GM18499 (cell line): Measurements from ENCODE around the gene SCMH1.
A peak's percentile ranks its signal among the peaks of the same experiment; 100 is the strongest.

Experiments
- ATAC-seq: cut with Tn5 transposase; IDR thresholded peaks from one replicate; pipeline ENCODE4 v1.9.1; 2021; ENCODE audit warnings: moderate number of reproducible peaks; ENCODE audit not compliant: insufficient read depth, unreplicated experiment

SCMH1 gene

GRCh38 chr1:41015897-41016470 lies 226.1 kb downstream of the SCMH1 start:
- no peak for ATAC-seq

DNA sequence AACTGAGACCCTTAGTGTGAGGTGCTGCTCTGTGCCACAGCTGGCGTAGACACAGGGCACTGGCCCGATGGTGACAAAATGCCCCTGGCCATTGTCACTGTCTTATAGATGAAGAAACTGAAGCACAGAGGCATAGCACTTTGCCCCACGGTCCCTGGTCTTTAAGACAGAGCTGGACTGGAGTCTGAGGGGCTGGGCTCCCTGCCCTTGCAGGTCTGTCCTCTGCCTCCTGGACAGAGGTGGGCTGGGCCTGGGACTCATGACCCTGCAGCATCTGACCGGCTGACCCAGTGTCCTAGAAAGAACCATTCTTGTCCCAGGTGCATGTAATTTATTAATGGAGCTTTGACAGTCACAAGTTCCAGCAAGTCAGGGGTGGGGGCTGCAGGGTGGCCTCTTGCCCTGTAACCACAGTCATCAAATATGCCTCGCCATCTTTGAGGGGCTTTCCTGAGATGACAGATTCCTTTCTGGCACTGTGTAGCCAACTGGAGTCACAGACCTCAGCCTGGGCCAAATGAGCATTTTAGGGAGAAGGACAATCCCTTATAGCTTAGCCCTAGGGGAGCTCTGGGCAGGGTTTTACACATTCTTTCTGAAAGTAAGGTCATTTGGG lies 226.7 kb downstream of the SCMH1 start:
- no peak for ATAC-seq

DNA sequence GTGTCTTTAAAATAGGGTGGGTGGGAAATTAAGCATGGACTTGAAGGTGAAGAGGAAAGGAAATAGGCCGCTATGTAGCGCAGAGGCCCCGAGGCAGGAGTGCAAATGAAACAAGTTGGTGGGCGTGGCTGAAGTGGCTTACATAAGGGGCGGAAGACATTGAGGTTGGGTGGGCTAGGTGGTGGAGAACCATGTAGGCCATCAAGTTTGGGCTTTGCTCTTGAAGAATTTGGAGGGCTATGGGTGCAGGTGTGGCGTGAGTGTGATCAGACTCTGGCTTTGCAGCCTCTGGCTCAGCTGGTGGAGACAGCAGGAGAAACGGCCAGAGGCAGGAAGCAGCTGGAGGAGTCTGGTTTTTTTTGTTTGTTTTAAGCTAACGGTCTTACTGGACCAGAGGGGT lies 227.2 kb downstream of the SCMH1 start:
- no peak for ATAC-seq

DNA sequence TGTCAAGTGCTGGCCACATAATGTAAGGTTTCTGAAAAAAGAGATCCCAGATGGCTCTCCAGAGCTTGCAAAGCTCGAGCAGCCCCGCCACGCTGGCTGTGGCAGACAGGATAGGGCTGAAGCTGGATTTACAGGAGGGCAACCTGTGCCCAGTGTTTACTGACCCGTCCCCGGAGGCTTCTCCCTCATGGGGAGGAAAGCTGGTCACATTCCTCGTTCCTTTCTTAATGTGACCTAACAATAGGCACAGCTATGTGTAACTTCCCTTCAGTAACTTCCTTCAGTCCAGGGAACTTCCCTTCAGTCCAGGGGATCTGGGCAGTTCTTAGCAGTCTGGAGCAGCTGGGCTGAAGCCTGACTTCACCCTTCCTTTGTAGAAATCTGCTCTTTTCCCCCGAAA lies 228.3 kb downstream of the SCMH1 start:
- ATAC-seq, result no peak

GRCh38 chr1:41013024-41013423 lies 229.1 kb downstream of the SCMH1 start:
- ATAC-seq, result no peak

DNA sequence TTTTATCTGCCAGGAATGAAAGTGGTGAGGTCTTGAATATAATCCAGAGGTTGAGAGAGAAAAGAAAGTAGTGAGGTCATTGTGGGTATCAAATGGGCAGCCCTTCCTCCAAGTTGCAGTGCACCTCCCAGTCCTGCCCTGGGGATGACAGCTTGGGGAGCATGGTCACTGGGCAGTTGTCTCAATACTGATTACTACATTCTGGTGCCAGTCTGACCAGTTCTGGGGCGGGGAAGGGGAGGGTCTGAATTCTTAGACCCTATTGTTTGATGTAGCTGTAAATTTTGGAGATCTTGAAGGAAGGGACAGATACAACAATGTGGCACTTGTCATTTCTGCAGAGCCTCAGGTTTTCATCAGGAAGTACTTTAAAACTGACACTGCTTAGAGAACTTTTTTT lies 231.8 kb downstream of the SCMH1 start:
- no peak for ATAC-seq

GRCh38 chr1:41009466-41009865 lies 232.6 kb downstream of the SCMH1 start:
- no peak for ATAC-seq

- ATAC-seq, result no peak
Observed at GRCh38 chr1:41006942-41007865, 234.9 kb downstream of the SCMH1 start.

DNA sequence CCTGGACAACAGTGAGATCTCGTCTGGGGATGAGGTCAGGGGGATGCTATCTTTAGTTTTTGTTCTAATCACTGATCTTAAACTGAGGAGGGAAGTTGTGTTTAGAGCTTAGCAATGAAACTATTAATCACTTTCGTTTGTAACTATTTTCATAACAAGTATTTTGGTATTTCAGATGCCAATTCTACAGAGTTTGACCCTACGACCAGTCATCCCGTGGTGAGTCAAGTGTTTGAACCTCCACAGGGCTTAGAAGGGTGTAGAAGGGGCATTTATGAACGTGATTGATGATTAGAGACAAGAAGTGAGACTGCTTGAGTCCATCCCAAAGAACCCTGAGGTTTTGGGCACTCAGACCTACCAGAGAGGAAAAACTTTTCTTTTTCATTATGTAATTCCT lies 236.2 kb downstream of the SCMH1 start:
- ATAC-seq, result no peak

- peak; percentile 91 for ATAC-seq
Observed at GRCh38 chr1:41003640-41004220, 238.4 kb downstream of the SCMH1 start.

- no peak for ATAC-seq
Observed at GRCh38 chr1:41003127-41003639, 238.9 kb downstream of the SCMH1 start.

GRCh38 chr1:40998668-40999067 lies 243.4 kb downstream of the SCMH1 start:
- no peak for ATAC-seq

- no peak for ATAC-seq
Observed at GRCh38 chr1:40997096-40997495, 245.0 kb downstream of the SCMH1 start.

DNA sequence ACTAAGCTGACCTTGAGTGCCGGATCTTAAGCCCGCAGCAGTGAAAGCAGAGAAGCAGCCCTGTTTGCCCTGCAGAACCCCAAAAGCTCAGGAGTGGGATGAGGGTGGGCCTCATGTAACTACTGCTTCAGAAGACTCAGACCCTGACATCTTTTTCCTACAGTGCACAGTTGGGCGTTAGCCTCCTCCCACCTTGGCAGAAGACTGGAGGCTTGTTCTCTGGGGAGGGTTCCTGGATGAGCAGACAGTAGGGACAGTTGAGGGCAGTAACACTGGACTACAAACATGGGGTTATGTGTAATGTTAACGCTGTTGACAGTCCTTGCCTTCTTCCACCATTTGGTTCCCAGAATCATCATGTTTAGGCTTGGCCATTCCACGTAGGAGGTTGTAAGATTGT lies 253.0 kb downstream of the SCMH1 start:
- no peak for ATAC-seq

DNA sequence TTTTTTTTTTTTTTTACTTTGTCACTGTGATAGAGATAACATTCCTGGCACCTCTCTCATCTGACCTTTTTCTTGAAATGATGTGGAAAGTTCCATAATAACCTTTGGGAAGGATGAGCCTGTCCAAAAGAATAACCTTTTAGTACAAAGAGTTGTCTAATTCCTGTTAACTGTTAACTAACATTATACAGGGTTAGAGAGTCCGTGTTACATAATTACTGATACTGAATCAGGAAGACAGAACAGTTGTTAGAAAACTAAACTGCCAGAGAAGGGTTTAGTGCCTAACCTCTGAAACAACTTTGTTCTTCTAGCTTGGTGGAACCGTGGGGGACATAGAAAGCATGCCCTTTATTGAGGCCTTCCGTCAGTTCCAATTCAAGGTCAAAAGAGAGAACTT lies 253.8 kb downstream of the SCMH1 start:
- no peak for ATAC-seq

- ATAC-seq, result no peak
Observed at GRCh38 chr1:40987439-40988276, 254.4 kb downstream of the SCMH1 start.

GRCh38 chr1:40986956-40987355 lies 255.2 kb downstream of the SCMH1 start:
- ATAC-seq, result no peak

DNA sequence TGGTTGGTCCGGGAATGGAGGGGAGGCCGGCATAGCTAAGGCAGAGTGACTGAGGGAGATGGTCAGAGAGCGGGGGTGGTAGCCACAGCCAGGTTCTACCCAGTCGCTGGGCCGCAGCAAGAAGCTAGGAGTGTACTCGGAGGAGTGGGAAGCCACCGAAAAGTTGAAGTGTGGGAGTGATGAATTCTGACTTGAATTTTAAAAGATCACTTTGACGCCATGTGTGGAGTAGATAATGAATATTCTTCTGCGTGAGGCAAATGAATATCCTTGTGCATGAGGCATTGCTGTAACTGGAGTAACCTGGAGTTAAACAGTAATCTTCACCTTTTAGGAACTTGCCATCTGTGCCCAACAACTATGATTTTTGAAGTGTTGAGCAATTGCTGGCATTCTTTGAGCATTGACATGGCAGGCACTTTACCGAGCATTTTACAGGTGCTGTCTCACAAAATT lies 255.8 kb downstream of the SCMH1 start:
- no peak for ATAC-seq

DNA sequence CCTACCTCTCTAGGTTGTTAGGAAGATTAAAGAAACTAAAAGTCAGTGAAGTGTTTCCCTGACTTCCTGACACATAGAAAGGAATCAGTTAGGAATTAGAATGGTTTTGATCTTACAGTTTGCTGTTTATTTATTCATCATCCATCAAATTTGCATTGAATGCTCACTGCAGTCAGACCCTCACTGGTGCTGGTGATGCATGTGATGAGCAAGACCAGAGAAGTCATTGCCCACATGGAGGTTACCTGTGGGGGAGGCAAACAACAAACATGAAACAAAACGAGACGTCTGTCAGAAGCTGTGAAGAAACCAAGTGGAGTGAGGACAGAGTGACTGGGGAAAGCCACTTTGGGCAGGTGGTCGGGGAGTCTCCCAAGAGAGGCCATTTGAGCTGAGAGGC lies 256.2 kb downstream of the SCMH1 start:
- no peak for ATAC-seq

- ATAC-seq, result no peak
Observed at GRCh38 chr1:40985161-40985560, 256.9 kb downstream of the SCMH1 start.
